GM18870 (cell line): Measurements from ENCODE around the gene SERTAD3.

Experiments used
- ATAC-seq: cut with Tn5 transposase; IDR thresholded peaks from one replicate; pipeline ENCODE4 v1.9.1; 2021; ENCODE audit warnings: moderate library complexity; ENCODE audit not compliant: unreplicated experiment

Gene SERTAD3

GRCh38 chr19:40425450-40426287 lies 18.5 kb downstream of the SERTAD3 start, which contains the start of gene SERTAD1:
Gene SERTAD1, minus strand, starts transcription at chr19:40425992. Its CDS starts 2,446 bp downstream, at chr19:40423546.
- peak; percentile 77 for ATAC-seq

GRCh38 chr19:40424637-40425449 lies 19.3 kb downstream of the SERTAD3 start:
- ATAC-seq, result no peak

GRCh38 chr19:40423938-40424337 lies 20.2 kb downstream of the SERTAD3 start:
- ATAC-seq, result no peak

GRCh38 chr19:40422748-40423566 lies 21.2 kb downstream of the SERTAD3 start:
- no peak for ATAC-seq

- no peak for ATAC-seq
These were observed 22.0 kb downstream of the SERTAD3 start for GRCh38 chr19:40421993-40422747.

- ATAC-seq, result no peak
These were observed 23.1 kb downstream of the SERTAD3 start for GRCh38 chr19:40420766-40421765.

GRCh38 chr19:40420451-40420765 lies 23.7 kb downstream of the SERTAD3 start:
- ATAC-seq, result no peak

- no peak for ATAC-seq
These were observed 24.4 kb downstream of the SERTAD3 start for GRCh38 chr19:40419780-40420179.

GRCh38 chr19:40419066-40419612 lies 25.0 kb downstream of the SERTAD3 start:
- ATAC-seq, result no peak

- ATAC-seq, result no peak
These were observed 26.1 kb downstream of the SERTAD3 start for GRCh38 chr19:40418040-40418439.

GRCh38 chr19:40417643-40417981 lies 26.5 kb downstream of the SERTAD3 start:
- ATAC-seq, result no peak

- no peak for ATAC-seq
These were observed 27.1 kb downstream of the SERTAD3 start for GRCh38 chr19:40416918-40417642.

GRCh38 chr19:40415768-40416167 lies 28.4 kb downstream of the SERTAD3 start:
- ATAC-seq, result no peak

- no peak for ATAC-seq
These were observed 29.3 kb downstream of the SERTAD3 start for GRCh38 chr19:40414542-40415535.

- no peak for ATAC-seq
These were observed 30.8 kb downstream of the SERTAD3 start, which contains the start of gene PRX for GRCh38 chr19:40413291-40413845. Gene PRX, minus strand, starts transcription at chr19:40413378. Its CDS starts 5,446 bp downstream, at chr19:40407932.

GRCh38 chr19:40412866-40413265 lies 31.3 kb downstream of the SERTAD3 start:
- no peak for ATAC-seq
